Activated T-helper 1 cell treated with anti-CD3 and anti-CD28 coated beads, Interleukin-12 subunit alpha, Interleukin-12 subunit beta, Interleukin-2, Interleukin-4 antibody, amounts not matched to agents 30 ng/mL and 10 ng/mL and 1 ng/mL, durations not matched to agents 14 hours and 24 hours and 36 hours (primary cell): ENCODE data around the gene CRTC3. TPM values are rescaled to one million over a fixed set of nuclear protein-coding genes. Genes with fewer than 3 reads are reported as not detected.

Experiments used
- DNase-seq: peaks from one replicate; pipeline ENCODE4 v3.0.0; 2021; ENCODE audit warnings: low spot score
- H3K27ac Mint-ChIP-seq: one replicate; pipeline ENCODE4 v1.8.0; 2021; ENCODE audit warnings: mild to moderate bottlenecking, mixed read lengths
- H3K27me3 Mint-ChIP-seq: one replicate; pipeline ENCODE4 v1.8.0; 2022; ENCODE audit warnings: mild to moderate bottlenecking, moderate library complexity, mixed read lengths; ENCODE audit not compliant: insufficient read depth
- H3K36me3 Mint-ChIP-seq: one replicate; pipeline ENCODE4 v1.8.0; 2021; ENCODE audit warnings: low read depth, mixed read lengths
- H3K4me1 Mint-ChIP-seq: one replicate; pipeline ENCODE4 v1.8.0; 2021; ENCODE audit warnings: low read depth, mixed read lengths
- H3K4me3 Mint-ChIP-seq: one replicate; pipeline ENCODE4 v1.8.0; 2021; ENCODE audit warnings: mild to moderate bottlenecking, moderate library complexity, mixed read lengths
- H3K9me3 Mint-ChIP-seq: one replicate; pipeline ENCODE4 v1.8.0; 2021; ENCODE audit warnings: mixed read lengths
- intact Hi-C: fragments of 100-400 bp; cut with micrococcal nuclease; formaldehyde crosslinking; loops from one replicate; pipeline ENCODE4 v1.15.1; 2024
- total RNA-seq: library from RNA; stranded (reverse); gene quantifications from 2 replicates; pipeline ENCODE4 v1.2.3, GENCODE V29; 2022

CRTC3 gene
- total RNA-seq, 1 donor from 2014 or later: 54.0 TPM

GRCh38 chr15:90674476-90674875 lies 144.8 kb downstream of the CRTC3 start:
- Mint-ChIP-seq H3K27ac (no peak overlapping the region), H3K27me3 (peaks cover 8% of the 10 kb centered on the region), H3K9me3 (peaks cover 4% of the 10 kb centered on the region), H3K36me3 (peaks cover 5% of the 10 kb centered on the region), H3K4me3 (no peak overlapping the region), H3K4me1 (peaks cover 30% of the 10 kb centered on the region)
- DNase-seq: no peak
- intact Hi-C loops: no loop called here

- Mint-ChIP-seq H3K4me1 (peaks cover 39% of the 10 kb centered on the region), H3K4me3 (no peak overlapping the region), H3K9me3 (peaks cover 4% of the 10 kb centered on the region), H3K27ac (no peak overlapping the region), H3K36me3 (peaks cover 4% of the 10 kb centered on the region), H3K27me3 (peaks cover 8% of the 10 kb centered on the region)
- no peak for DNase-seq
- intact Hi-C loops: no loop called here
Observed at GRCh38 chr15:90675464-90675863, 145.7 kb downstream of the CRTC3 start.

- peak overlapping the region; percentile 68 for H3K4me3 Mint-ChIP-seq
- H3K4me1 Mint-ChIP-seq: peaks cover 48% of the 10 kb centered on the region
- DNase-seq: peak; percentile 37
Observed at GRCh38 chr15:90677807-90678790, 148.4 kb downstream of the CRTC3 start.

GRCh38 chr15:90679959-90680358 lies 150.2 kb downstream of the CRTC3 start:
- peaks cover 5% of the 10 kb centered on the region for H3K36me3 Mint-ChIP-seq
- H3K4me1 Mint-ChIP-seq: peaks cover 61% of the 10 kb centered on the region
- DNase-seq: no peak
- no peak overlapping the region for H3K27ac Mint-ChIP-seq
- H3K4me3 Mint-ChIP-seq: no peak overlapping the region
- intact Hi-C loops: loop anchor here (2.0 kb wide), 1 partner anchor 13 kb away; no protein-coding TSS in a partner anchor
- H3K9me3 Mint-ChIP-seq: peaks cover 4% of the 10 kb centered on the region
- H3K27me3 Mint-ChIP-seq: no peaks in the 10 kb centered on the region

More at GRCh38 chr15:90677807-90678790, 148.4 kb downstream of the CRTC3 start:
- Mint-ChIP-seq H3K27ac (peak overlapping the region; percentile 96), H3K36me3 (peaks cover 5% of the 10 kb centered on the region), H3K27me3 (peaks cover under 1% of the 10 kb centered on the region), H3K9me3 (peaks cover 4% of the 10 kb centered on the region)
- intact Hi-C loops: loop anchor here (1.0 to 2.0 kb wide), 5 partner anchors 8 to 30 kb away; no protein-coding TSS in a partner anchor

GRCh38 chr15:90680371-90680935 lies 150.7 kb downstream of the CRTC3 start:
- no peaks in the 10 kb centered on the region for H3K27me3 Mint-ChIP-seq
- H3K27ac Mint-ChIP-seq: no peak overlapping the region
- H3K4me1 Mint-ChIP-seq: peaks cover 61% of the 10 kb centered on the region
- peaks cover 3% of the 10 kb centered on the region for H3K36me3 Mint-ChIP-seq
- H3K4me3 Mint-ChIP-seq: no peak overlapping the region
- DNase-seq: no peak
- peaks cover 4% of the 10 kb centered on the region for H3K9me3 Mint-ChIP-seq
- intact Hi-C loops: no loop called here

DNA sequence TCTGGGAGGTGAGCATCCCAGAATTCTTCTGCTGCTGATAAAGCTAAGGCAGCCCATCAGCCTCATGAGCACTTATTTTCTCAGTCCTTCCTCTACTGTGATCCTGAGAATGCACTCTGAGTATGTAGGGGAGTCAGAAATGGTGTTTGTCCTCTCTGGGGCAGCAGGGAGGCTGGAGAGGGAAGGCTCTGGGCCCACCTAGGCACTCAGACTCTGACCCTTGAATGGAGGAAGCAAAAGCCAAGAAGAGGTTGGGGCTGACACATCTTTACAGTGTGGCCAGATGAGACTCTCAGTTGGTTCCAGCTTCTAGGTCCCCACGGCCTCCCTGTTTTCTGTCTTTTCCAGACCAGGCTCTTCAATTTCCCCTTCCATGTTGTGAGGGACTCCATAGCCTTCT lies 151.3 kb downstream of the CRTC3 start:
- Mint-ChIP-seq H3K4me3 (no peak overlapping the region), H3K4me1 (peaks cover 62% of the 10 kb centered on the region), H3K27me3 (no peaks in the 10 kb centered on the region), H3K36me3 (peaks cover 3% of the 10 kb centered on the region), H3K9me3 (peaks cover 4% of the 10 kb centered on the region), H3K27ac (no peak overlapping the region)
- no peak for DNase-seq
- intact Hi-C loops: no loop called here

- no peaks in the 10 kb centered on the region for H3K27me3 Mint-ChIP-seq
- no peak overlapping the region for H3K4me3 Mint-ChIP-seq
- no peak overlapping the region for H3K27ac Mint-ChIP-seq
- no peak for DNase-seq
- peaks cover 66% of the 10 kb centered on the region for H3K4me1 Mint-ChIP-seq
- intact Hi-C loops: no loop called here
- peaks cover 4% of the 10 kb centered on the region for H3K9me3 Mint-ChIP-seq
- H3K36me3 Mint-ChIP-seq: peaks cover 3% of the 10 kb centered on the region
Observed at GRCh38 chr15:90681480-90681879, 151.8 kb downstream of the CRTC3 start.

DNA sequence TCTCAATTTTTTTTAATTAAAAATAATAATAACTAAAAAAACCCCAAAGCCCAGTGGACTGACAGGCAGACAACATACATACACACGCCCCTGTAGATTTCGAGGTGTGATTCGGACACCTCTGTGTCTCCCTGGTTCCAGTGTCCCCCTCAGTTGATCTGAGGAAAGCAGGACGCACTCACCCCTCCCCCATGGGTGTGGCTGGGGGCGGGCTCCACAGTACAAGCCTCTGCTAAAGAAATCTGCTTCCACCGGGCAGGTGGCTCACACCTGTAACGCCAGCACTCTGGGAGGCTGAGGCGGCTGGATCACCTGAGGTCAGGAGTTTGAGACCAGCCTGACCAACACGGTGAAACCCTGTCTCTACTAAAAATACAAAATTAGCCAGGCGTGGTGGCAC lies 153.6 kb downstream of the CRTC3 start:
- H3K9me3 Mint-ChIP-seq: no peaks in the 10 kb centered on the region
- H3K27ac Mint-ChIP-seq: no peak overlapping the region
- DNase-seq: no peak
- no peaks in the 10 kb centered on the region for H3K27me3 Mint-ChIP-seq
- peaks cover 71% of the 10 kb centered on the region for H3K4me1 Mint-ChIP-seq
- intact Hi-C loops: no loop called here
- peaks cover 1% of the 10 kb centered on the region for H3K36me3 Mint-ChIP-seq
- no peak overlapping the region for H3K4me3 Mint-ChIP-seq

GRCh38 chr15:90683876-90684275 lies 154.2 kb downstream of the CRTC3 start:
- peaks cover 1% of the 10 kb centered on the region for H3K36me3 Mint-ChIP-seq
- DNase-seq: no peak
- intact Hi-C loops: no loop called here
- no peak overlapping the region for H3K27ac Mint-ChIP-seq
- no peak overlapping the region for H3K4me3 Mint-ChIP-seq
- no peaks in the 10 kb centered on the region for H3K27me3 Mint-ChIP-seq
- H3K4me1 Mint-ChIP-seq: peaks cover 70% of the 10 kb centered on the region
- H3K9me3 Mint-ChIP-seq: no peaks in the 10 kb centered on the region

GRCh38 chr15:90684281-90684680 lies 154.6 kb downstream of the CRTC3 start:
- Mint-ChIP-seq H3K27ac (no peak overlapping the region), H3K4me3 (no peak overlapping the region), H3K36me3 (peaks cover 1% of the 10 kb centered on the region), H3K4me1 (peaks cover 65% of the 10 kb centered on the region), H3K27me3 (no peaks in the 10 kb centered on the region), H3K9me3 (no peaks in the 10 kb centered on the region)
- intact Hi-C loops: no loop called here
- DNase-seq: no peak

DNA sequence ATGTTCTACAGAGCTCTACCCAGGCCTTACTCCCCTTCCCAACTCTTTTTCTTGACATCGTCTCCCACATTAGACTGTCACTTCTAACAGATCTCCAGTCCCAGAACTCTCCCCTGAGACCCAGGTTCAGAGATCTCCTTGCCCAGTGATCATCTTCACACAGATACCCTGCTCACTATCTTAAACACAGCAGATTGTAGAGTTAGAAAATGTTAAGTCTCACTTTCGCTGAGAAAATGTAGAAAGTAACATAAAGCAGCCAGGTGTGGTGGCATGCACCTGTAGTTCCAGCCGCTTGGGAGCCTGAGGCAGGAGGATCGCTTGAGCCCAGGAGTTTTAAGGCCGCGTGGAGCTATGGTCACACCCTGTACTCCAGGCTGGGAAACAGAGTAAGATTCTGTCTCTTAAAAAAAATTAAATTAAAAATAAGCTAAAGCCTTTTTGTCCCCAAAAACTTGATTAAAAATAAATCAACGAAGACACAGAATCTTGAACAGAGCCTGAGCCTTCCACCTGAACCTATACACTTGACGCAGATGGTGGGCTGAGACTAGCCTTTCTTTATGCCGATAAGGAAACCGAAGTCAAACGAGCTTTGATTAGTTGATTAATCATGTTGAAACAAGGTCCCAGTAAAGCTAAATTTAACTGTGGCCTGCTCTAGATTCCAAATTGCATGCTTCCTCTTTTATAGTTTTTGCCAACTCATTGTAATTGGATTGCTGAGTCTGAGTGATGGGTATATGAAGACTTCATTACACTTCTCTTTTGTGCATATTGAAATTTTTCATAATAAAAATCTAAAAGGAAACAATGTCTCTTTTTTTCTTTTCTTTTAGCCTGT lies 156.1 kb downstream of the CRTC3 start:
- Mint-ChIP-seq H3K36me3 (peaks cover 1% of the 10 kb centered on the region), H3K4me3 (peak overlapping the region; percentile 9), H3K27me3 (no peaks in the 10 kb centered on the region), H3K4me1 (peaks cover 51% of the 10 kb centered on the region), H3K27ac (peak overlapping the region; percentile 99), H3K9me3 (no peaks in the 10 kb centered on the region)
- intact Hi-C loops: loop anchor here (1.0 to 5.0 kb wide), 3 partner anchors 8 to 274 kb away; no protein-coding TSS in a partner anchor
- DNase-seq: no peak

- peaks cover 50% of the 10 kb centered on the region for H3K4me1 Mint-ChIP-seq
- peak overlapping the region; percentile 9 for H3K4me3 Mint-ChIP-seq
- H3K36me3 Mint-ChIP-seq: peaks cover 1% of the 10 kb centered on the region
- H3K27me3 Mint-ChIP-seq: no peaks in the 10 kb centered on the region
- H3K27ac Mint-ChIP-seq: peak overlapping the region; percentile 99
- H3K9me3 Mint-ChIP-seq: no peaks in the 10 kb centered on the region
- DNase-seq: peak; percentile 48
- intact Hi-C loops: loop anchor here (1.0 to 5.0 kb wide), 3 partner anchors 8 to 274 kb away; no protein-coding TSS in a partner anchor
Observed at GRCh38 chr15:90686435-90687218, 156.9 kb downstream of the CRTC3 start.
